ENCODE results near the gene DENND4C. TPM values are rescaled to one million over a fixed set of nuclear protein-coding genes. Genes with fewer than 3 reads are reported as not detected.
"Not testable (repeated sequence)": the region's sequence is repeated elsewhere in the genome, so short reads cannot be mapped to it uniquely, and the experiment has no call there.

Gene DENND4C
- total RNA-seq, 1 donor from 2014 or later, result 35.6 TPM

DNA sequence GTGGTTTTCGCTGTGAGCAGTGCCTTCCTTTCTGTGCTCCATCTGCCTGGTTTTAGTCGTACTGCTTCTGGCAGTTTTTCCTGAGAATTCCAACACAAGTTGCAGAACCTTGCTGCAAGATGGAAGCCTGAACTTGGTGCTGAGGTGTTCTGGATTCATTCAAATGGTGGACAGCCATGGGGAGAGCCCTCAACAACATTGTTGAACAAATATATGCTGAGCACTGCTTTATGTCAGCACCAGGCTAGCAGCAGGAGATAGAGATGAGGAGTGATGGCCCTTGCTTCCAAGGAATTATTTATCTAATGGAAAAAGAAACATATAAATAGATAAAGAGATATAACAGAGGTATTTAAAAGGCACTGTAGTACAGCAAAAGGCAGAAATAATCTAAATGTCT, 156.8 kb downstream of the DENND4C start:
- Mint-ChIP-seq H3K4me1 (ENCODE audit: unreplicated experiment) (peaks cover 6% of the 10 kb centered on the region), H3K36me3 (ENCODE audit: low read depth, unreplicated experiment) (no peaks in the 10 kb centered on the region), H3K27me3 (ENCODE audit: unreplicated experiment) (no peaks in the 10 kb centered on the region), H3K27ac (ENCODE audit: unreplicated experiment) (no peak overlapping the region), H3K9me3 (ENCODE audit: unreplicated experiment) (no peaks in the 10 kb centered on the region), H3K4me3 (ENCODE audit: unreplicated experiment) (no peak overlapping the region)
- no peak for DNase-seq (ENCODE audit: low spot score)
- TF ChIP-seq, protein P1, sequence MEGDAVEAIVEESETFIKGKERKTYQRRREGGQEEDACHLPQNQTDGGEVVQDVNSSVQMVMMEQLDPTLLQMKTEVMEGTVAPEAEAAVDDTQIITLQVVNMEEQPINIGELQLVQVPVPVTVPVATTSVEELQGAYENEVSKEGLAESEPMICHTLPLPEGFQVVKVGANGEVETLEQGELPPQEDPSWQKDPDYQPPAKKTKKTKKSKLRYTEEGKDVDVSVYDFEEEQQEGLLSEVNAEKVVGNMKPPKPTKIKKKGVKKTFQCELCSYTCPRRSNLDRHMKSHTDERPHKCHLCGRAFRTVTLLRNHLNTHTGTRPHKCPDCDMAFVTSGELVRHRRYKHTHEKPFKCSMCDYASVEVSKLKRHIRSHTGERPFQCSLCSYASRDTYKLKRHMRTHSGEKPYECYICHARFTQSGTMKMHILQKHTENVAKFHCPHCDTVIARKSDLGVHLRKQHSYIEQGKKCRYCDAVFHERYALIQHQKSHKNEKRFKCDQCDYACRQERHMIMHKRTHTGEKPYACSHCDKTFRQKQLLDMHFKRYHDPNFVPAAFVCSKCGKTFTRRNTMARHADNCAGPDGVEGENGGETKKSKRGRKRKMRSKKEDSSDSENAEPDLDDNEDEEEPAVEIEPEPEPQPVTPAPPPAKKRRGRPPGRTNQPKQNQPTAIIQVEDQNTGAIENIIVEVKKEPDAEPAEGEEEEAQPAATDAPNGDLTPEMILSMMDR (IDR thresholded peaks at IDR 0.05; ENCODE audit: unreplicated experiment), result no peak

DNA sequence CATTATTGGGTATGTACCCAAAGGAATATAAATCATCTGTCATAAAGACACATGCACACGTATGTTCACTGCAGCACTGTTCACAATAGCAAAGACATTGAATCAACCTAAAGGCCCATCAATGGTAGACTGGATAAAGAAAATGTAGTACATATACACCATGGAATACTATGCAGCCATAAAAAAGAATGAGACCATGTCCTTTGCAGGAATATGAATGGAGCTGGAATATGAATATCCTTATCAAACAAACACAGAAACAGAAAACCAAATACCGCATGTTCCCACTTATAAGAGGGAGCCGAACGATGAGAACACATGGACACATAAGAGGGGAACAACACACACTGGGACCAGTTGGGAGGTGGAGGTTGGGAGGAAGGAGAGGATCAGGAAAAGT, 159.0 kb downstream of the DENND4C start:
- H3K36me3 Mint-ChIP-seq (ENCODE audit: low read depth, unreplicated experiment); H3K27ac Mint-ChIP-seq (ENCODE audit: unreplicated experiment); DNase-seq (ENCODE audit: low spot score); H3K4me1 Mint-ChIP-seq (ENCODE audit: unreplicated experiment); H3K9me3 Mint-ChIP-seq (ENCODE audit: unreplicated experiment); H3K27me3 Mint-ChIP-seq (ENCODE audit: unreplicated experiment); H3K4me3 Mint-ChIP-seq (ENCODE audit: unreplicated experiment): not testable (repeated sequence)

DNA sequence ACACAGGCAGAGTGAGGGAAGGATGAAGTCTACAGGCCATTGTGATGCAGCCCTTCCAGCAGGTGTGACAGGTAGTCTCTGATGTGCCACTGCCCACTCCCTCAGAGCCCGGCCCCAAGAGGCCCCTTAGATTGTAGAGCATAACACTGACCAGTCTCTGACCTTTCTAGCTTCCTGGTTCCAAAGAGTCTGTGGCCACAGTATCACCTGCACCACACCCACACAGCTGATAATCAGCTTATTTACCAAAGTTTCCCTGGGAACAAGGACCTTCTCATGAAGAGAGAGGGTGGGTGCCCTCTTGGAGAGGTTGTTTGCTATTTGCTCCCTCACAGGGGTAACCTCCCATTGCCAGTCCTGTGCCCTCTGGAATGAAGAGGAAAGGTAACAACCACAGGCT, 167.4 kb downstream of the DENND4C start:
- no peak overlapping the region for H3K27ac Mint-ChIP-seq (ENCODE audit: unreplicated experiment)
- no peaks in the 10 kb centered on the region for H3K36me3 Mint-ChIP-seq (ENCODE audit: low read depth, unreplicated experiment)
- peaks cover 2% of the 10 kb centered on the region for H3K27me3 Mint-ChIP-seq (ENCODE audit: unreplicated experiment)
- no peak for DNase-seq (ENCODE audit: low spot score)
- no peaks in the 10 kb centered on the region for H3K9me3 Mint-ChIP-seq (ENCODE audit: unreplicated experiment)
- no peak overlapping the region for H3K4me3 Mint-ChIP-seq (ENCODE audit: unreplicated experiment)
- H3K4me1 Mint-ChIP-seq (ENCODE audit: unreplicated experiment), result no peaks in the 10 kb centered on the region
- TF ChIP-seq, protein P1 (IDR thresholded peaks at IDR 0.05; ENCODE audit: unreplicated experiment), result no peak

DNA sequence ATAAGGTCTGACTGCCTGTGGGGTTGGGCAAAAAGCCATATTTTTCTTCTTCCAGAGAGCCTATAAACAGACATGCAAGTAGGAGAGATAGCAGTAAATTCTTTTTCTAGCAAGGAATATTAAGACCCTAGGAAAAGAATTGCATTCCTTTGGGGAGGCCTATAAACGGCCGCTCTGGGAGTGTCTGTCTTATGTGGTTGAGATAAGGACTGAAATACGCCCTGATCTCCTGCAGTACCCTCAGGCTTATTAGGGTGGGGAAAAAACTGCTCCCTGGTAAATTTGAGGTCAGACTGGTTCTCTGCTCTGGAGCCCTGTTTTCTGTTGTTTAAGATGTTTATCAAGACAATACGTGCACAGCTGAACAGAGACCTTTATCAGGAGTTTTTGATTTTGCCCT, 172.7 kb downstream of the DENND4C start:
- H3K4me1 Mint-ChIP-seq (ENCODE audit: unreplicated experiment); H3K4me3 Mint-ChIP-seq (ENCODE audit: unreplicated experiment); H3K9me3 Mint-ChIP-seq (ENCODE audit: unreplicated experiment); H3K27me3 Mint-ChIP-seq (ENCODE audit: unreplicated experiment); H3K27ac Mint-ChIP-seq (ENCODE audit: unreplicated experiment); H3K36me3 Mint-ChIP-seq (ENCODE audit: low read depth, unreplicated experiment); DNase-seq (ENCODE audit: low spot score): not testable (repeated sequence)

DNA sequence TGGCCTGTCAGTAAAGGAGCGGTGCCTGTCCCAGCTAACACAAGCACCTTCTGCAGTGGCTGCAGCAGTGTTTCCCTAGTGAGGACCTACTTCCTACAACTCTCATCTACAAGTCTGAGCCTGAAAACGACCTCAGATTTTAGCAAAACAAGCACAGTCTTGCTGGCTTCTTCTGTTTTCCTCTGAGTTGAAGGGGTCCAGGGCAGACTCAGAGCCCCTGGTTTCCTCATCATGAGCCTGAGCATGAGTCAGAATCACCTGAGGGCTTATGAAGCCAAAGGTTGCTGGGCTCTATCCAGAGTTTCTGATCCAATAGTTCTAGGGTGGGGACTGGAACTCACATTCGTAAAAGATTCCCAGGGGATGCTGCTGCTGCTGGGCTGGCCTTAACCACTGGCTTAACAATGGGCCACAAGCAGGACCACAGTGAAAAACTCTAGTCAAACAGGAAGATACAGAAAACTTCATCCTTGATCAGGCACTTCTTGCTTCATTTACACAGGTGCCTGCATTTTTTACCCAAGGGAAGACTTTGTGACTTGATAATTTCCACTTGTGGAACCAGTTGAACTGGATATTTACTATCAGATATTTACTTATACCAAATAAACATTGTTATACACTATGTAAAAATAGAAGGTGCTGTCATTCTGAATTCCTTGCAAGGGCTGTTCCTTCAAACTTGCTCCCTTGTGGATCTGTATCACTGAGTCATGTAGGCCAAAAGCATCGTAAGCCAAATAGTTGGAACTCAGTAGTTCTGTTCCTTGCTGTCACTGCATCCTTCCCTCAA, 174.0 kb downstream of the DENND4C start:
- no peak for DNase-seq (ENCODE audit: low spot score)
- Mint-ChIP-seq H3K4me1 (ENCODE audit: unreplicated experiment) (peaks cover 5% of the 10 kb centered on the region), H3K27me3 (ENCODE audit: unreplicated experiment) (peaks cover 7% of the 10 kb centered on the region), H3K36me3 (ENCODE audit: low read depth, unreplicated experiment) (peaks cover 6% of the 10 kb centered on the region), H3K4me3 (ENCODE audit: unreplicated experiment) (no peak overlapping the region), H3K27ac (ENCODE audit: unreplicated experiment) (no peak overlapping the region), H3K9me3 (ENCODE audit: unreplicated experiment) (no peaks in the 10 kb centered on the region)
- TF ChIP-seq, protein P1 (IDR thresholded peaks at IDR 0.05; ENCODE audit: unreplicated experiment), result no peak

DNA sequence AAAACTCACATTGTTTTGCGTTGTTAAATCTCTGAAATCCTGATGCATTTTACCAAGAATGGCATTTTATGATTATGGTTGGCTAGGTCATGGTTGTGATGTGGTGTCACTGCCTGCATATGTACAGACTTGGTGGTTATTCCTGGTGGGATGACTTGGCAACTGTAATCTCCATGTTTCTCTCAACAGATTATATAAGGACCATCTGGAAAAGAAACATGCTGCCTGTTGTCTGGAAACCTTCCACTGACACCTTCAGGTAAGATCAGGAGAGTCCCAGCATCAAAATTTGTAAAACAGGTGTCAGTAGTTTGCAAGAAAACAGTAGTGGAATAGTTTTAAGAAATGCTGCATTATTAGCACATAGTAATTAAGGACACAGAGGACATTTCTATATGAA, 175.3 kb downstream of the DENND4C start:
- Mint-ChIP-seq H3K27ac (ENCODE audit: unreplicated experiment) (no peak overlapping the region), H3K4me3 (ENCODE audit: unreplicated experiment) (no peak overlapping the region)
- TF ChIP-seq, protein P1 (IDR thresholded peaks at IDR 0.05; ENCODE audit: unreplicated experiment), result no peak

More for the DNA sequence above, 175.3 kb downstream of the DENND4C start:
- Mint-ChIP-seq H3K9me3 (ENCODE audit: unreplicated experiment) (no peaks in the 10 kb centered on the region), H3K4me1 (ENCODE audit: unreplicated experiment) (peaks cover 13% of the 10 kb centered on the region), H3K27me3 (ENCODE audit: unreplicated experiment) (peaks cover 14% of the 10 kb centered on the region), H3K36me3 (ENCODE audit: low read depth, unreplicated experiment) (peaks cover 6% of the 10 kb centered on the region)
- no peak for DNase-seq (ENCODE audit: low spot score)
